Astrocyte of the cerebellum (primary cell): ENCODE data around the gene PPL.

ENCODE experiments used
- DNase-seq: peaks from one replicate; pipeline ENCODE4 v3.0.0-alpha.2; 2011; ENCODE audit warnings: low read depth
- H3K4me3 ChIP-seq: 2 replicates; pipeline ENCODE4 v1.5.1; 2011; ENCODE audit warnings: mild to moderate bottlenecking, low read depth, low read length, moderate library complexity
- CTCF ChIP-seq: IDR thresholded peaks from 2 replicates; pipeline ENCODE4 v1.5.1; 2012; ENCODE audit warnings: low read length, low read depth, moderate library complexity, mild to moderate bottlenecking; ENCODE audit errors: missing control alignments
- in situ Hi-C: cut with HindIII; loops from 2 replicates; pipeline ENCODE4 v1.10.0; 2017; ENCODE audit warnings: low sequenced_read_pairs

The PPL gene

DNA sequence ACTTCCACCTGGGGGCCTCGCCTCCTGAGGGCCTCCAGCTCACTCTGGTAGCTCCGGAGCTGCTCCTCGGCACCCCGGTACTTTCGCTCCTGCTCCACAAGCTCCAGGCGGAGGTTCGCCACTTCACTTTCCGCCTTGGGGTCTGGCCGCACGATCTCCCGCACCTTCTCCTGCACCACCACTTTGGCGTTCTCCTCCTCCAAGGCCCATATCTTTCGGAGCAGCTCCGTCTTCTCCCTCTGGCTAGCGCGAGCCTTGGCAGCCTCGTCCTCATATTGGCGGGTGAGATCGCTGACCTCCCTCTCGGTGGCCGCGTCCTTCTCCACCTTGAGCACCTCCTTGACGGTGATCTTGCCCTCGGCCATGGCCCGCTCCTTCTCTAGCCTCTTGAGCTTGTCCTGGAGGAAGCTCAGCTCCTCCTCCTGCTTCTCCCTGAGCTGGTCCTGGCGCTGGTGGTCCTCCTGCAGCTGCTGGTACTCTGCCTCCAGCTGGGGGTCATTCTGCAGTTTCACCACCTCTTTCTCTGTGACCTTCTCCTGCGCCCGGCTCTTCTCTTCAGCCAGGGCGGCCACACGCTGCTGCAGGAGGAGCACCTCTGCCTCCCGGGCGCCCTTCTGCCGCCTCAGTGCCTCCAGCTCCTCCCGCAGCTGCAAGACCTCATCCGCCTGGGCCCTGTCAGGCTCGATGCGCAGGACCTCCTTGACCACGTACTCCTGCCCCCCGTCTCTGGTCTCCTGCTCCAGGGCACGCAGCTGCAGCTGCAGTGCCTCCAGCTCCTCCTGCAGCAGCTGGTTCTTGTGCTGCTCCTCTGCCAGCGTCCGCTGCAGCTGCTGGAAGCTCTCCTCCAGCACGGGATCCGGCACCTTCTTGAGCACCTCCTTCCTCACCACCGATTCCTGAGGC is 51.7 kb downstream of the PPL start:
- H3K4me3 ChIP-seq = no peak overlapping the region
- no peak for TF ChIP-seq CTCF
- DNase-seq = no peak
- in situ Hi-C loops = no loop called here

DNA sequence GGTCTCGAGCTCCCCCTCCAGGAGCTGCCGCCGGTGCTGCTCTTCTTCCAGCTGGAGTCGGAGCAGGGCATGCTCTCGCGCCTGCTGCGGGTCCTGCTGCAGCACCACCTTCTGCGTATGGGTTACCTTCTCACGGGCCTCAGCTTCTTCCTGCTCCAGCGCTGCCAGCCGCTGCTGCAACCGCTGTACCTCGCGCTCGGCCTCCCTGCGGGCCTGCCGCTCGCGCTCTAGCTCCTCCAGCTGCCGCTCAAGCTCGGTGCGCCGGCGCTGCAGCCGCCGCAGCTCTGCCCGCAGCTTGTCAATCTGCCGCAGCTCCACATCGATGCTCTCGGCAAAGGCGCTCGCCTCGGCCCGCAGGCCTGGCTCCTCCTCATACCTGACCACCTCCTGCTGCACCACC is 52.7 kb downstream of the PPL start:
- no peak for TF ChIP-seq CTCF
- no peak overlapping the region for H3K4me3 ChIP-seq
- no peak for DNase-seq
- in situ Hi-C loops = no loop called here

- H3K4me3 ChIP-seq = no peak overlapping the region
- TF ChIP-seq CTCF = no peak
- no peak for DNase-seq
- in situ Hi-C loops = no loop called here
These were observed 53.4 kb downstream of the PPL start for GRCh38 chr16:4883501-4883900.

DNA sequence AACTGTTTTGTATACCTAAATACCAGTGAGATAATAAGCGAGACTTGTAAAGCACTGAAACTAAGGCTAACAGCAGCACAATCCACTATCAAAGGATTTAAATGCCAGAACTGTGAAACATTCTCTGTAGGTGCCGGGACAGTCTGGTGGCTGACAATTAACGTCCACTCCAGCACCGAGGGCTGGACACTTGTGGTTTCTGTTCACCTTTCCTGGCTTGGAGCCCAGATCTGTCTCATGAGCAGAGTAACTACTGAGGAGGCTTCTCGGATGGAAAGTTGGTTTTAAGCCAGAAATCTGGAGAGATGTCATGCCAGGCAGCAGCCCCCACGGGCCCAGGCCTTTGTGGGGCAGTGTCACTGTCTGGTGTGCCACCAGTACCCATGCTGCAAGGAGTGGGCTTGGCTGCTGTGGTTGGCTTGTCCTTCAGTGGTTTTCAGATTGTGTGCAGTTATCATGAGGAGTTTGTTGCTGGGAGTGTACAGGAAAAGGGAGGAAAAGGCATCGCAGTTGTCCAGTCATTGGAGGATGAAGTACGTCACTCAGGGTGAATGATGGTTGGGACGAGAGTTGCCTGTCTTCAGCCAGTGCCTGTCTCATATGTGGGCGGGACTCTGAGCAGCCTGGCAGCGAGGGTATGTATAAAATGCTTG is 54.2 kb downstream of the PPL start:
- in situ Hi-C loops = no loop called here
- H3K4me3 ChIP-seq = no peak overlapping the region
- TF ChIP-seq CTCF = no peak
- DNase-seq = peak; percentile 50

DNA sequence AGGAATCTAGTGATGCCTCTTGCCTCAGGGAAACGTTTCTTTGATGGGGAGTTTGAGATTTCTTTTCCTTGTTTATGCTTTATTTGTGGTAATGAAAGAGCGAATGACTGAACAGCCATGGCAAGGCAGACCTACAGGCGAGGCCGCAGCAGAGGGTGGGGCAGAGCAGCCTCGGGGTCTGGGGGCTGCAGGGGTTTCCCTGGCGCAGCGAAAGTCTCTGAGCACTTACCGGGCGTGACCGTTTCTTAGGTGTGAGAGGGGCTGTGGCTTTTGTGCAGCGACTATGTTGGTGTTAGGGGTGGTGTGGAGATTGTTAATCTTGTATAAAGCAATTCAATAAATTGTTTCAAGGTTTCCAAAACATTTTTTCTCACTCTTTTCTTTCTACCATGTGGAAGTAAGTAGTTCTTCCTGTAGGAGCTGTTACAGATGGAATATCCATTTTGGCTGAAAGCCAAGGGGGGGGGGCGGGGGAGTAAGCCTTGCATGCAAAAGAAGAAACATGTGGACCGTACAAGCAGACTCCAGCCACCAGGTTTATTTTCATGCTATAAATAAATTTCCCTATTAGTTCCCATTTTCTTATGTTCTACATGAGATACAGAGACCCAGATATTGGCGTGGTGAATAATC is 54.8 kb downstream of the PPL start:
- TF ChIP-seq CTCF = no peak
- DNase-seq = peak; percentile 36
- H3K4me3 ChIP-seq = no peak overlapping the region
- in situ Hi-C loops = no loop called here

- TF ChIP-seq CTCF = no peak
- no peak for DNase-seq
- no peak overlapping the region for H3K4me3 ChIP-seq
- in situ Hi-C loops = no loop called here
These were observed 56.9 kb downstream of the PPL start for GRCh38 chr16:4880006-4880580.
